GM12892 (cell line): ENCODE results near the gene TSKU.

Experiments
- POLR2A ChIP-seq: IDR thresholded peaks from 2 replicates; pipeline ENCODE4 v1.6.1; 2011; ENCODE audit warnings: low read depth, low read length, control low read depth
- POLR2AphosphoS5 ChIP-seq: IDR thresholded peaks from 2 replicates; pipeline ENCODE4 v1.6.1; 2011; ENCODE audit warnings: low read depth, low read length, control low read depth
- TAF1 ChIP-seq: IDR thresholded peaks from 2 replicates; pipeline ENCODE4 v1.6.1; 2011; ENCODE audit warnings: low read depth, mild to moderate bottlenecking, control low read depth, low read length, borderline replicate concordance

- TF ChIP-seq POLR2A (no peak), TAF1 (no peak), POLR2AphosphoS5 (no peak)
Measured at GRCh38 chr11:76823481-76824028, 40.4 kb downstream of the TSKU start.
